Neural cell (in vitro differentiated cells): ENCODE results near the gene PTPRF.

Source experiments
- CTCF ChIP-seq: fragments of 450-650 bp; IDR thresholded peaks from 2 replicates; pipeline ENCODE4 v1.5.1; 2014; ENCODE audit warnings: antibody characterized with exemption, mild to moderate bottlenecking, moderate library complexity; ENCODE audit not compliant: poor library complexity, severe bottlenecking
- EZH2 ChIP-seq: fragments of 200-600, 300-800 bp; shearing (Covaris generic), sonication (generic); IDR thresholded peaks from 2 replicates; pipeline ENCODE4 v1.6.1; 2014; ENCODE audit warnings: antibody characterized with exemption, low read length, borderline replicate concordance, mild to moderate bottlenecking; ENCODE audit not compliant: insufficient read depth, poor library complexity, severe bottlenecking
- POLR2AphosphoS5 ChIP-seq: IDR thresholded peaks from 2 replicates; pipeline ENCODE4 v1.6.1; 2012
- REST ChIP-seq: IDR thresholded peaks from 2 replicates; pipeline ENCODE4 v1.6.1; 2012; ENCODE audit warnings: borderline replicate concordance
- SMC3 ChIP-seq: fragments of 450-650 bp; conservative IDR thresholded peaks from 2 replicates; pipeline ENCODE4 v1.6.1; 2014; ENCODE audit warnings: antibody characterized with exemption, mild to moderate bottlenecking, moderate library complexity; ENCODE audit not compliant: poor library complexity
- TAF1 ChIP-seq: IDR thresholded peaks from 2 replicates; pipeline ENCODE4 v1.6.1; 2012; ENCODE audit warnings: low read depth

- TF ChIP-seq EZH2: no peak
- no peak for TF ChIP-seq SMC3
- TF ChIP-seq POLR2AphosphoS5: no peak
- no peak for TF ChIP-seq CTCF
- TF ChIP-seq TAF1: no peak
- no peak for TF ChIP-seq REST
Observed at GRCh38 chr1:43570715-43571114, 40.0 kb downstream of the PTPRF start.
